Endothelial cell of umbilical vein (primary cell): ENCODE data around the gene ZNF593. TPM values are rescaled to one million over a fixed set of nuclear protein-coding genes. Genes with fewer than 3 reads are reported as not detected.

ENCODE experiments used
- BruUV-seq: library from RNA; stranded (reverse); fragments of 400-500 nt; replicated peaks from 2 replicates; lab custom pipeline; 2021; lab: Mats Ljungman, UMichigan
- CTCF ChIA-PET: fragments of 300-600, 350-600 bp; sonication (Branson Sonifier 250); formaldehyde crosslinking; loops from one replicate; lab custom pipeline; 2021; ENCODE audit warnings: antibody characterized with exemption, inconsistent platforms; lab: Charles Lee
- POLR2A ChIA-PET: fragments of 300-600, 350-600 bp; sonication (Branson Sonifier 250); formaldehyde crosslinking; loops from one replicate; lab custom pipeline; 2021; ENCODE audit warnings: antibody characterized with exemption, inconsistent platforms; lab: Charles Lee
- DNase-seq: peaks from one replicate; pipeline ENCODE4 v3.0.0-alpha.2; 2011; ENCODE audit warnings: low read depth, low spot score
- FAIRE-seq: peaks from 2 replicates; lab custom pipeline; 2011; peaks lifted over from hg19 to GRCh38; lab: Jason Lieb, UNC
- H2AFZ ChIP-seq: 2 replicates; pipeline ENCODE4 v1.6.0; 2012; ENCODE audit warnings: low read depth, low read length, control low read depth, inconsistent platforms
- H3K27ac ChIP-seq: 2 replicates; pipeline ENCODE4 v1.5.1; 2011; ENCODE audit warnings: low read depth, mild to moderate bottlenecking, control low read depth, low read length, moderate library complexity; ENCODE audit not compliant: insufficient read depth
- H3K27me3 ChIP-seq, 2 experiments: 2 replicates each; pipeline versions ENCODE4 v1.6.0 to v1.6.1; 2011; ENCODE audit warnings: low read length in 2 of 2, mixed read lengths in 1 of 2; ENCODE audit not compliant: control insufficient read depth in 2 of 2, insufficient read depth in 2 of 2
- H3K36me3 ChIP-seq, 2 experiments: 2 replicates in 1 of 2; 3 replicates in 1 of 2; pipeline ENCODE4 v1.5.1; 2011; ENCODE audit warnings: low read length in 2 of 2, mild to moderate bottlenecking in 1 of 2, moderate library complexity in 1 of 2; ENCODE audit not compliant: control insufficient read depth in 2 of 2, insufficient read depth in 2 of 2; ENCODE audit errors: extremely low read depth in 1 of 2
- H3K4me1 ChIP-seq: 3 replicates; pipeline ENCODE4 v1.5.1; 2011; ENCODE audit warnings: mild to moderate bottlenecking, low read length; ENCODE audit not compliant: control insufficient read depth, insufficient read depth; ENCODE audit errors: extremely low read depth
- H3K4me2 ChIP-seq: 2 replicates; pipeline ENCODE4 v1.6.1; 2011; ENCODE audit warnings: low read length, control low read depth, mixed read lengths; ENCODE audit not compliant: insufficient read depth
- H3K4me3 ChIP-seq, 3 experiments: fragments of 200-600 bp in 1 of 3; sonication (generic), shearing (Covaris generic) in 1 of 3; replicated peaks in 1 of 3; 2 replicates each; pipeline ENCODE4 v1.5.1; 2011 to 2016; ENCODE audit warnings: control low read depth in 3 of 3, low read length in 3 of 3, mild to moderate bottlenecking in 2 of 3, inconsistent platforms in 1 of 3, low read depth in 1 of 3, moderate library complexity in 1 of 3; ENCODE audit not compliant: insufficient read depth in 1 of 3
- H3K79me2 ChIP-seq: 2 replicates; pipeline ENCODE4 v1.6.0; 2012; ENCODE audit warnings: low read length, inconsistent platforms; ENCODE audit not compliant: control insufficient read depth, insufficient read depth
- H3K9ac ChIP-seq: replicated peaks from 2 replicates; pipeline ENCODE3; 2011; ENCODE audit warnings: low read length, control low read depth; ENCODE audit not compliant: insufficient read depth; ENCODE audit errors: extremely low read depth
- H3K9me1 ChIP-seq: replicated peaks from 3 replicates; pipeline ENCODE4 v1.6.0; 2011; ENCODE audit warnings: mild to moderate bottlenecking, low read length; ENCODE audit not compliant: control insufficient read depth, insufficient read depth; ENCODE audit errors: extremely low read depth
- H3K9me3 ChIP-seq: replicated peaks from 2 replicates; pipeline ENCODE4 v1.5.1; 2012; ENCODE audit warnings: low read length, inconsistent platforms; ENCODE audit not compliant: control insufficient read depth, insufficient read depth
- H4K20me1 ChIP-seq: replicated peaks from 2 replicates; pipeline ENCODE3; 2011; ENCODE audit warnings: mild to moderate bottlenecking, low read length; ENCODE audit not compliant: control insufficient read depth, insufficient read depth; ENCODE audit errors: extremely low read depth
- CTCF ChIP-seq, 2 donors: IDR thresholded peaks; 1 replicate in 1 of 2; 2 replicates in 1 of 2; pipeline ENCODE4 v1.5.1; 2011; ENCODE audit warnings: low read length in 2 of 2, mild to moderate bottlenecking in 2 of 2, moderate library complexity in 2 of 2, control low read depth in 1 of 2, inconsistent platforms in 1 of 2, low read depth in 1 of 2; ENCODE audit not compliant: insufficient read depth in 1 of 2; ENCODE audit errors: extremely low read depth in 1 of 2
- EZH2 ChIP-seq: IDR thresholded peaks from 2 replicates; pipeline ENCODE4 v1.6.1; 2012; ENCODE audit warnings: borderline replicate concordance, low read depth, mild to moderate bottlenecking, moderate library complexity, low read length, inconsistent platforms; ENCODE audit not compliant: severe bottlenecking
- FOS ChIP-seq: IDR thresholded peaks from 2 replicates; pipeline ENCODE4 v1.6.1; 2011; ENCODE audit warnings: mild to moderate bottlenecking, low read length, moderate library complexity, borderline replicate concordance; ENCODE audit not compliant: insufficient read depth
- GATA2 ChIP-seq: IDR thresholded peaks from 2 replicates; pipeline ENCODE4 v1.7.0; 2011; ENCODE audit warnings: low read depth, mild to moderate bottlenecking, moderate library complexity, mixed read lengths, low read length; ENCODE audit not compliant: insufficient read length, insufficient read depth
- JUN ChIP-seq: IDR thresholded peaks from 2 replicates; pipeline ENCODE4 v1.6.1; 2011; ENCODE audit warnings: borderline replicate concordance, low read depth; ENCODE audit not compliant: insufficient read length, insufficient read depth
- MYC ChIP-seq: IDR thresholded peaks from one replicate; pipeline ENCODE4 v1.6.1; 2011; ENCODE audit warnings: mild to moderate bottlenecking, low read depth, low read length
- POLR2A ChIP-seq: IDR thresholded peaks from 2 replicates; pipeline ENCODE4 v1.6.1; 2012; ENCODE audit warnings: low read depth, mild to moderate bottlenecking, control low read depth, low read length
- POLR2AphosphoS5 ChIP-seq: IDR thresholded peaks from 2 replicates; pipeline ENCODE4 v1.6.1; 2012; ENCODE audit warnings: low read depth, mild to moderate bottlenecking, control low read depth, low read length, moderate library complexity; ENCODE audit not compliant: insufficient read depth
- dilution Hi-C: fragments of 300-500 bp; cut with MboI; formaldehyde crosslinking; loops from one replicate; pipeline ENCODE4 v1.15.0; 2019; ENCODE audit warnings: low sequenced_read_pairs; ENCODE audit not compliant: extremely low pct_ligation_motif_present
- intact Hi-C: fragments of 100-400 bp; cut with micrococcal nuclease; formaldehyde crosslinking; loops from one replicate; pipeline ENCODE4 v1.10.0; 2022
- polyA plus RNA-seq, 4 experiments: library from polyadenylated mRNA; depleted of rRNA in 3 of 4; stranded (reverse) in 3 of 4; unstranded in 1 of 4; fragments of >200 nt; gene quantifications; 2 replicates each; pipeline versions ENCODE4 v1.2.1 to v1.2.3, GENCODE V29; 2011 to 2012; ENCODE audit warnings: missing spikeins in 1 of 4
- total RNA-seq: library from RNA; stranded (reverse); gene quantifications from 2 replicates; pipeline ENCODE4 v1.2.3, GENCODE V29; 2021

ZNF593 gene
- total and polyA plus RNA-seq, 2 donors (not counting 3 experiments of a cell fraction or from before 2014, with no cell fraction given), result 30.5 to 71.0 TPM

GRCh38 chr1:26180010-26180506 is 10.3 kb downstream of the ZNF593 start:
- TF ChIP-seq POLR2AphosphoS5 (no peak), JUN (no peak), MYC (no peak), EZH2 (no peak), FOS (no peak), GATA2 (no peak), CTCF (IDR thresholded peaks at IDR 0.05; ENCODE audit: extremely low read depth in 1 of 2, insufficient read depth in 1 of 2, low read depth in 1 of 2, low read length in 2 of 2) (no peak), POLR2A (no peak)
- intact Hi-C loops, result no loop called here
- no peak overlapping the region for H3K27ac ChIP-seq
- no peak overlapping the region for H2AFZ ChIP-seq
- ChIA-PET CTCF (interaction anchor here (1.4 to 2.1 kb wide), 2 partner anchors 10 to 54 kb away, joined by 4 to 10 read pairs; partner anchors contain the start of genes CEP85 and ZNF593), POLR2A (no interaction called here)
- no peak overlapping the region for H3K4me2 ChIP-seq
- DNase-seq (no peak), FAIRE-seq (no peak)
- H3K9me3 ChIP-seq, result no peaks in the 10 kb centered on the region
- dilution Hi-C loops, result no loop called here
- no peaks in the 10 kb centered on the region for H3K9me1 ChIP-seq
- H3K27me3 ChIP-seq, result no peaks in the 10 kb centered on the region
- no peaks in the 10 kb centered on the region for H4K20me1 ChIP-seq
- no peaks in the 10 kb centered on the region for H3K79me2 ChIP-seq
- no peak overlapping the region for H3K4me3 ChIP-seq
- no peaks in the 10 kb centered on the region for H3K36me3 ChIP-seq
- no peak overlapping the region for H3K9ac ChIP-seq
- BruUV-seq, result no TSS peak
- no peaks in the 10 kb centered on the region for H3K4me1 ChIP-seq
